Adrenal gland (tissue), 12 donors: ENCODE results near the gene JSRP1. TPM values are rescaled to one million over a fixed set of nuclear protein-coding genes. Genes with fewer than 3 reads are reported as not detected.

ENCODE experiments used
- DNase-seq, 7 donors: peaks; one replicate each; pipeline ENCODE4 v3.0.0-alpha.2; 2019 to 2020
- H3K27ac ChIP-seq, 5 donors: fragments of 200-600 bp; sonication (generic) in 4 of 5; 1 replicate in 3 of 5; 2 replicates in 2 of 5; pipeline versions ENCODE4 v1.5.1 to v1.8.0; 2016 to 2020; ENCODE audit warnings: mild to moderate bottlenecking in 1 of 5
- H3K27me3 ChIP-seq: fragments of 200-600 bp; 2 replicates; pipeline ENCODE4 v1.8.0; 2021
- H3K36me3 ChIP-seq, 2 donors: fragments of 200-600 bp; replicated peaks in 1 of 2; 1 replicate in 1 of 2; 2 replicates in 1 of 2; pipeline versions ENCODE4 v1.5.1 to v1.8.0; 2018 to 2022
- H3K4me1 ChIP-seq, 2 donors: fragments of 200-600 bp; replicated peaks in 1 of 2; 1 replicate in 1 of 2; 2 replicates in 1 of 2; pipeline versions ENCODE4 v1.5.1 to v1.8.0; 2018 to 2021
- H3K4me3 ChIP-seq, 4 donors: fragments of 200-600 bp; sonication (generic) in 3 of 4; one replicate each; pipeline ENCODE4 v1.5.1; 2016 to 2018
- H3K9me3 ChIP-seq, 3 donors: fragments of 200-600 bp; sonication (generic) in 1 of 3; replicated peaks in 1 of 3; 1 replicate in 2 of 3; 2 replicates in 1 of 3; pipeline versions ENCODE4 v1.5.1 to v1.8.0; 2016 to 2021
- CTCF ChIP-seq, 6 experiments: fragments of 450-650 bp in 4 of 6; fragments of 200-600 bp in 2 of 6; sonication (generic) in 1 of 6; IDR thresholded peaks; 1 replicate in 5 of 6; 2 replicates in 1 of 6; pipeline versions ENCODE4 v1.5.1 to v1.8.0; 2016 to 2021; ENCODE audit warnings: antibody characterized with exemption in 6 of 6, mild to moderate bottlenecking in 2 of 6, moderate library complexity in 1 of 6
- POLR2A ChIP-seq, 2 donors: fragments of 450-650 bp; IDR thresholded peaks; one replicate each; pipeline ENCODE4 v1.6.1; 2017; ENCODE audit warnings: antibody characterized with exemption in 2 of 2, mild to moderate bottlenecking in 2 of 2, moderate library complexity in 1 of 2
- WGBS, 4 donors: extraction: QIAGEN DNeasy Blood & Tissue Kit in 2 of 4; methylation state at CpG; one replicate each; pipeline versions ENCODE4 v1.1.5 to v1.1.7; 2013 to 2017; 5-methylcytosine and 5-hydroxymethylcytosine counted together
- intact Hi-C, 2 donors: fragments of 100-400 bp; cut with DNase I; formaldehyde crosslinking; loops; one replicate each; pipeline versions ENCODE4 v1.14.1 to v1.15.0; 2022 to 2023
- polyA plus RNA-seq, 3 donors: library from polyadenylated mRNA; stranded (reverse); fragments of 200-250 nt in 2 of 3; fragments of 350-450 nt in 1 of 3; fragmentation: Illumina TruSeq in 1 of 3; extraction: RNeasy Lipid Tissue Mini Kit (QIAGEN cat#74804) in 1 of 3; gene quantifications; one replicate each; pipeline ENCODE4 v1.2.3, GENCODE V29; 2013 to 2014
- total RNA-seq, 9 donors: library from RNA; depleted of rRNA in 4 of 9; stranded (reverse); fragments of >200 nt in 4 of 9; fragments of 120-200 nt in 1 of 9; fragmentation: NEBNext Ultra II Directional in 1 of 9; extraction: Animal tissue kit (Norgen Biotek cat#: 25700) in 1 of 9; gene quantifications; one replicate each; pipeline versions ENCODE4 v1.1.0 to v1.2.4, GENCODE V29; 2013 to 2023
- donor health status: healthy with polysubstance abuse.
- donor health status: Bipolar disorder and iron deficiency.
- donor health status: DM: yes; HTN: yes; CAD: no.
- donor health status: DM: no; HTN: no; CAD: no.
- donor health status: DM: no; HTN: no; CAD: no.
- donor health status: DM: yes; HTN: yes; CAD: no.

JSRP1 gene
- total and polyA plus RNA-seq, 12 donors = 0.54 to 1.2 (median 0.83) TPM; not detected in 6

DNA sequence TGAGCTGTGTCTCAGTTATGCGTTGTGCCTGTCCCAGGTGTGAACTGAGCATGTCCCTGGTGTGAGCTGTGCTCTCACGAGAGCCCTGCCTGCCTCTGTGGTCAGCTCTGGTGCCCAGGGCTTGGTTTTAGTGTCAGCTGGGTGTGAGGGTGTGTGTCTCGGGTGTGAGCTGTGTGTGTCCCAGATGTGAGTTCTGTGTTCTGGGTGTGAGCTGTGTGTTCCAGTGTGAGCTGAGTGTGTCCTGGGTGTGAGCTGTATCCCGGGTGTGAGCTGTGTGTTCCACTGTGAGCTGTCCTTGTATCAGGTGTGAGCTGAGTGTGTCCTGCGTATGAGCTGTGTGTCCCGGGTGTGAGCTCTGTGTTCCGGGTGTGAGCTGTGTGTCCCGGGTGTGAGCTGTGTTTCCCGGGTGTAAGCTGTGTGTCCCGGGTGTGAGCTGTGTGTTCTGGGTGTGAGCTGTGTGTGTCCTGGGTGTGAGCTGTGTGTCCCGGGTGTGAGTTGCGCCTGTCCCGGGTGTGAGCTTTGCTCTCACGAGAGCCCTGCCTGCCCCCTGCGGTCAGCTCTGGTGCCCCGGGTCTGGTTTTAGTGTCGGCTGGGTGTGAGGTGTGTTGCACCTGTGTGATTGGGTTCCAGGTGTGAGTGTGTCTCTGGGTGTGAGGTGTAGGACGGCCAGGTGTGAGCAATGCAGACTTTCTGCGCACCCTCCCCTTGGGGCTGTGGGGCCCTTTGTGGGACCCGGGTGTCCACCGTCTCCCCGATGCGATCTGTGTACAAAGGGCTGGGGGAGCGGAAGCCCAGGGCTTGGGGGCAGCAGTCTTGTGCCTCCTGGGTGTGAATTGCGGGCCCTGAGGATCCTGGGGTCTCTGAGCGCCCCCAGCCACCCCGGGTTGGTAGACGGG is 32.8 kb upstream of the JSRP1 start:
- intact Hi-C loops = loop anchor here in 1 of 2 donors (10.0 kb wide), 1 partner anchor 96 kb away; no protein-coding TSS in a partner anchor
- H3K4me3 ChIP-seq = peak overlapping the region in 1 of 4 donors; percentile 47

GRCh38 chr19:2288338-2288817 is 32.2 kb upstream of the JSRP1 start:
- no peak for TF ChIP-seq POLR2A (IDR thresholded peaks at IDR 0.05)
- no peak for TF ChIP-seq CTCF (IDR thresholded peaks at IDR 0.05)
- Histone ChIP-seq H3K4me3 (no peak overlapping the region), H3K27me3 (peaks cover 40% of the 10 kb centered on the region), H3K36me3 (no peaks in the 10 kb centered on the region), H3K27ac (no peak overlapping the region), H3K9me3 (no peaks in the 10 kb centered on the region), H3K4me1 (peaks cover 0 to 18% of the 10 kb centered on the region in 2 donors)
- no peak for DNase-seq
- WGBS, 4 donors = 77 to 87% (median 80%) methylated on average over 5 to 17 of the region's 17 CpGs
- intact Hi-C loops = loop anchor here in 1 of 2 donors (10.0 kb wide), 1 partner anchor 96 kb away; no protein-coding TSS in a partner anchor

More for the DNA sequence above, 32.8 kb upstream of the JSRP1 start:
- H3K4me1 ChIP-seq = peaks cover 0 to 18% of the 10 kb centered on the region in 2 donors
- TF ChIP-seq CTCF (IDR thresholded peaks at IDR 0.05) (no peak), POLR2A (IDR thresholded peaks at IDR 0.05) (no peak)
- H3K9me3 ChIP-seq = no peaks in the 10 kb centered on the region
- peaks cover 40% of the 10 kb centered on the region for H3K27me3 ChIP-seq
- no peak for DNase-seq
- H3K36me3 ChIP-seq = no peaks in the 10 kb centered on the region
- 42 to 67% (median 47%) methylated on average over 11 to 28 of the region's 28 CpGs for WGBS, 4 donors
- H3K27ac ChIP-seq = peak overlapping the region in 1 of 5 donors; percentile 80

- H3K4me3 ChIP-seq = no peak overlapping the region
- H3K27ac ChIP-seq = no peak overlapping the region
- no peak for DNase-seq
- intact Hi-C loops = loop anchor here in 1 of 2 donors (10.0 kb wide), 1 partner anchor 97 kb away; no protein-coding TSS in a partner anchor
- WGBS, 4 donors = 73 to 86% (median 79%) methylated on average over 7 to 13 of the region's 13 CpGs
- no peaks in the 10 kb centered on the region for H3K36me3 ChIP-seq
- TF ChIP-seq CTCF (IDR thresholded peaks at IDR 0.05) (no peak), POLR2A (IDR thresholded peaks at IDR 0.05) (no peak)
- H3K9me3 ChIP-seq = no peaks in the 10 kb centered on the region
- peaks cover 40% of the 10 kb centered on the region for H3K27me3 ChIP-seq
- peaks cover 0 to 18% of the 10 kb centered on the region in 2 donors for H3K4me1 ChIP-seq
Observed at GRCh38 chr19:2287585-2288337, 31.5 kb upstream of the JSRP1 start.
